ENCODE data around the gene SUSD4. TPM values are rescaled to one million over a fixed set of nuclear protein-coding genes. Genes with fewer than 3 reads are reported as not detected.

SUSD4 gene
- total and polyA plus RNA-seq, 2 donors (not counting 3 experiments of a cell fraction or from before 2014, with no cell fraction given), result not detected

DNA sequence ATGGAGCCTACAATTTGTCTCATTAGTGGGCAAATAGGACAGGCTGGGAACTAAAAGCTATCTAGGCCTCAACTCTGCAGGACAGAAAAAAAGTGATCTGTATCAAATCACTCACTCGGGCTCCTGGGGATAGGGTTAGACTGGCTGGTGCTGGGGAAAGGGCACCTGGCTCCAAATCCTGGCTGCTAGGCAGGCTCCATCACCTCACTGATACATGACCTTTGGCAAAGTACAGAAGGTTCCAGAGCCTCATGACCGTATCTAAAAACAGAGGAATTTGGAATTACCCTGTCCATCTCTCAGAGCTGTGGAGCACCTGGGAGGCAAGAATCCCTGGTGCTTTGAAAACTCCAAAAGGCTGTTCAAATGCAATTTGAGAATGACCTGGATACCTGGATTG is 51.7 kb downstream of the SUSD4 start:
- FAIRE-seq (no peak), DNase-seq (ENCODE audit: low read depth, low spot score) (no peak)
- Histone ChIP-seq H3K9me3 (replicated peaks; ENCODE audit: control insufficient read depth, insufficient read depth, low read length) (no peaks in the 10 kb centered on the region), H3K36me3 (ENCODE audit: control insufficient read depth in 2 of 2, extremely low read depth in 1 of 2, insufficient read depth in 2 of 2, low read length in 2 of 2) (no peaks in the 10 kb centered on the region), H3K9me1 (replicated peaks; ENCODE audit: control insufficient read depth, extremely low read depth, insufficient read depth, low read length) (no peaks in the 10 kb centered on the region), H3K4me3 (replicated peaks in 1 of 3; ENCODE audit: insufficient read depth in 1 of 3, low read depth in 1 of 3, low read length in 3 of 3) (no peak overlapping the region), H4K20me1 (replicated peaks; ENCODE audit: control insufficient read depth, extremely low read depth, insufficient read depth, low read length) (no peaks in the 10 kb centered on the region), H3K27me3 (ENCODE audit: control insufficient read depth in 2 of 2, insufficient read depth in 2 of 2, low read length in 2 of 2) (no peaks in the 10 kb centered on the region), H3K4me2 (ENCODE audit: insufficient read depth, low read length) (no peak overlapping the region), H3K9ac (replicated peaks; ENCODE audit: extremely low read depth, insufficient read depth, low read length) (no peak overlapping the region), H3K79me2 (ENCODE audit: control insufficient read depth, insufficient read depth, low read length) (no peaks in the 10 kb centered on the region), H3K4me1 (ENCODE audit: control insufficient read depth, extremely low read depth, insufficient read depth, low read length) (no peaks in the 10 kb centered on the region), H2AFZ (ENCODE audit: low read depth, low read length) (no peak overlapping the region), H3K27ac (ENCODE audit: insufficient read depth, low read depth, low read length) (no peak overlapping the region)
- ChIA-PET CTCF (no interaction called here), POLR2A (no interaction called here)
- BruUV-seq (replicated peaks), result no TSS peak
- TF ChIP-seq GATA2 (IDR thresholded peaks at IDR 0.05; ENCODE audit: insufficient read depth, insufficient read length, low read depth, low read length) (no peak), POLR2A (IDR thresholded peaks at IDR 0.05; ENCODE audit: low read depth, low read length) (no peak), FOS (IDR thresholded peaks at IDR 0.05; ENCODE audit: borderline replicate concordance, insufficient read depth, low read length) (no peak), POLR2AphosphoS5 (IDR thresholded peaks at IDR 0.05; ENCODE audit: insufficient read depth, low read depth, low read length) (no peak)
- intact Hi-C loops (cut with micrococcal nuclease), result no loop called here
- dilution Hi-C loops (cut with MboI; ENCODE audit: extremely low pct_ligation_motif_present, low sequenced_read_pairs), result no loop called here

DNA sequence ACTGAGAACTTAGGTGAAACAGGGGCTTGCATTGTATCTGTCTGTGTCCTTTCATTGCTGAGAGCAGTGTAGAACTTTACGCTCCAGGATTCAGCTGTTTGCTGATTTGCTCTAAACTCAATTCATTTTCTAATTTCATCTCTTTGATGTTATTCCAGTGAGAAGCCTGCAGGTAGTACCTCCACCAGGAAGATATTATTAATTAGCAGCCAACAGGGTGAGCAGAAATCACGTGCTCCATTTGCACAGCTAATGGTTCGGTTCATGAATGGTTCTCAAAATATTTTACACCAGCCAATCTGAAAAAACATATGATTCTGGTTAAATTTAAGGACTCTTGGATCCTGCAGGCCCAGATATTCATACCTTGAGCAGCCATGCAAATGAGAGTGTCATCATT is 52.1 kb downstream of the SUSD4 start:
- Histone ChIP-seq H2AFZ (ENCODE audit: low read depth, low read length) (no peak overlapping the region), H3K9ac (replicated peaks; ENCODE audit: extremely low read depth, insufficient read depth, low read length) (no peak overlapping the region), H3K36me3 (ENCODE audit: control insufficient read depth in 2 of 2, extremely low read depth in 1 of 2, insufficient read depth in 2 of 2, low read length in 2 of 2) (no peaks in the 10 kb centered on the region), H4K20me1 (replicated peaks; ENCODE audit: control insufficient read depth, extremely low read depth, insufficient read depth, low read length) (no peaks in the 10 kb centered on the region), H3K4me3 (replicated peaks in 1 of 3; ENCODE audit: insufficient read depth in 1 of 3, low read depth in 1 of 3, low read length in 3 of 3) (no peak overlapping the region), H3K4me2 (ENCODE audit: insufficient read depth, low read length) (no peak overlapping the region), H3K27ac (ENCODE audit: insufficient read depth, low read depth, low read length) (no peak overlapping the region), H3K79me2 (ENCODE audit: control insufficient read depth, insufficient read depth, low read length) (no peaks in the 10 kb centered on the region), H3K27me3 (ENCODE audit: control insufficient read depth in 2 of 2, insufficient read depth in 2 of 2, low read length in 2 of 2) (no peaks in the 10 kb centered on the region), H3K4me1 (ENCODE audit: control insufficient read depth, extremely low read depth, insufficient read depth, low read length) (no peaks in the 10 kb centered on the region), H3K9me3 (replicated peaks; ENCODE audit: control insufficient read depth, insufficient read depth, low read length) (no peaks in the 10 kb centered on the region), H3K9me1 (replicated peaks; ENCODE audit: control insufficient read depth, extremely low read depth, insufficient read depth, low read length) (no peaks in the 10 kb centered on the region)
- ChIA-PET POLR2A (no interaction called here), CTCF (no interaction called here)
- BruUV-seq (replicated peaks), result no TSS peak
- TF ChIP-seq, protein P1, sequence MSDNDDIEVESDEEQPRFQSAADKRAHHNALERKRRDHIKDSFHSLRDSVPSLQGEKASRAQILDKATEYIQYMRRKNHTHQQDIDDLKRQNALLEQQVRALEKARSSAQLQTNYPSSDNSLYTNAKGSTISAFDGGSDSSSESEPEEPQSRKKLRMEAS (IDR thresholded peaks at IDR 0.05; ENCODE audit: insufficient read depth, insufficient read length), result no peak
- TF ChIP-seq JUN (IDR thresholded peaks at IDR 0.05; ENCODE audit: borderline replicate concordance, insufficient read depth, insufficient read length, low read depth) (no peak), GATA2 (IDR thresholded peaks at IDR 0.05; ENCODE audit: insufficient read depth, insufficient read length, low read depth, low read length) (no peak), POLR2A (IDR thresholded peaks at IDR 0.05; ENCODE audit: low read depth, low read length) (no peak), MYC (IDR thresholded peaks at IDR 0.05; ENCODE audit: low read depth, low read length) (no peak)
- TF ChIP-seq, protein P2, sequence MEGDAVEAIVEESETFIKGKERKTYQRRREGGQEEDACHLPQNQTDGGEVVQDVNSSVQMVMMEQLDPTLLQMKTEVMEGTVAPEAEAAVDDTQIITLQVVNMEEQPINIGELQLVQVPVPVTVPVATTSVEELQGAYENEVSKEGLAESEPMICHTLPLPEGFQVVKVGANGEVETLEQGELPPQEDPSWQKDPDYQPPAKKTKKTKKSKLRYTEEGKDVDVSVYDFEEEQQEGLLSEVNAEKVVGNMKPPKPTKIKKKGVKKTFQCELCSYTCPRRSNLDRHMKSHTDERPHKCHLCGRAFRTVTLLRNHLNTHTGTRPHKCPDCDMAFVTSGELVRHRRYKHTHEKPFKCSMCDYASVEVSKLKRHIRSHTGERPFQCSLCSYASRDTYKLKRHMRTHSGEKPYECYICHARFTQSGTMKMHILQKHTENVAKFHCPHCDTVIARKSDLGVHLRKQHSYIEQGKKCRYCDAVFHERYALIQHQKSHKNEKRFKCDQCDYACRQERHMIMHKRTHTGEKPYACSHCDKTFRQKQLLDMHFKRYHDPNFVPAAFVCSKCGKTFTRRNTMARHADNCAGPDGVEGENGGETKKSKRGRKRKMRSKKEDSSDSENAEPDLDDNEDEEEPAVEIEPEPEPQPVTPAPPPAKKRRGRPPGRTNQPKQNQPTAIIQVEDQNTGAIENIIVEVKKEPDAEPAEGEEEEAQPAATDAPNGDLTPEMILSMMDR (IDR thresholded peaks at IDR 0.05; ENCODE audit: extremely low read depth in 1 of 2, insufficient read depth in 1 of 2, low read depth in 1 of 2, low read length in 2 of 2), result no peak
- dilution Hi-C loops (cut with MboI; ENCODE audit: extremely low pct_ligation_motif_present, low sequenced_read_pairs), result no loop called here
- intact Hi-C loops (cut with micrococcal nuclease), result no loop called here
- FAIRE-seq (no peak), DNase-seq (ENCODE audit: low read depth, low spot score) (no peak)
